ENCODE results near the gene IGSF1. TPM values are rescaled to one million over a fixed set of nuclear protein-coding genes. Genes with fewer than 3 reads are reported as not detected.

The IGSF1 gene
- total and polyA plus RNA-seq, 2 of the 4 experiments (the other 2 are of a cell fraction) = not detected

- H3K4me2 ChIP-seq (ENCODE audit: low read depth, low read length) = no peak overlapping the region
- no CpG with 5 or more reads among the region's 1 CpG for WGBS, 2 experiments (ENCODE audit: extremely low coverage in 2 of 2, insufficient read length in 1 of 2)
- POLR2A ChIA-PET (ENCODE audit: unreplicated experiment) = no interaction called here
These were observed 918 bp downstream of the IGSF1 start for GRCh38 chrX:131288188-131288587.

More at GRCh38 chrX:131288188-131288587, 918 bp downstream of the IGSF1 start:
- Histone ChIP-seq H2BK120ac (ENCODE audit: low read depth, low read length) (no peak overlapping the region), H2BK5ac (ENCODE audit: low read depth, low read length, poor library complexity, severe bottlenecking) (no peak overlapping the region), H3K4me1 (ENCODE audit: control insufficient read depth, insufficient read depth, low read length) (no peaks in the 10 kb centered on the region), H4K8ac (ENCODE audit: low read depth in 2 of 2, low read length in 2 of 2) (no peak overlapping the region), H2BK20ac (ENCODE audit: low read depth, low read length) (no peak overlapping the region), H3K9me3 (ENCODE audit: control insufficient read depth, insufficient read depth, low read length) (no peaks in the 10 kb centered on the region), H3K14ac (replicated peaks; ENCODE audit: low read depth, low read length) (no peak overlapping the region), H2BK15ac (ENCODE audit: low read depth, low read length) (no peak overlapping the region), H3K27ac (ENCODE audit: insufficient read depth, low read length) (no peak overlapping the region), H3K79me1 (ENCODE audit: low read depth in 1 of 2, low read length in 2 of 2) (no peaks in the 10 kb centered on the region), H2AFZ (replicated peaks; ENCODE audit: low read length, poor library complexity) (no peak overlapping the region), H3K27me3 (ENCODE audit: control insufficient read depth, insufficient read depth, low read length) (peaks cover 3% of the 10 kb centered on the region; the same call in 1 of the 2 replicates), H4K5ac (ENCODE audit: low read depth, low read length) (no peak overlapping the region), H2AK5ac (ENCODE audit: low read depth, low read length) (no peak overlapping the region), H3K9ac (ENCODE audit: low read depth, low read length) (no peak overlapping the region), H2AK9ac (replicated peaks; ENCODE audit: low read depth, low read length, poor library complexity) (no peak overlapping the region), H3K36me3 (ENCODE audit: control insufficient read depth, insufficient read depth, low read length) (no peaks in the 10 kb centered on the region), H4K20me1 (ENCODE audit: insufficient read depth, low read length) (no peaks in the 10 kb centered on the region), H3K23ac (ENCODE audit: low read depth, low read length) (no peak overlapping the region), H3K4me3 (ENCODE audit: insufficient read depth, low read depth, low read length) (no peak overlapping the region), H3K18ac (ENCODE audit: low read depth, low read length) (no peak overlapping the region), H3K4ac (ENCODE audit: low read depth, low read length) (no peak overlapping the region), H4K91ac (ENCODE audit: insufficient read depth, low read depth, low read length) (no peak overlapping the region), H3K56ac (ENCODE audit: extremely low read depth, insufficient read depth, low read length) (no peak overlapping the region), H3K9me1 (ENCODE audit: insufficient read depth, low read length) (no peaks in the 10 kb centered on the region)
- no TSS peak for BruUV-seq (replicated peaks)
- intact Hi-C loops (cut with micrococcal nuclease) (no loop called here), dilution Hi-C loops (cut with HindIII; ENCODE audit: low sequenced_read_pairs, unreplicated experiment) (no loop called here), in situ Hi-C loops (cut with MboI; ENCODE audit: low sequenced_read_pairs) (no loop called here)
- TF ChIP-seq RCOR1 (IDR thresholded peaks at IDR 0.05; ENCODE audit: insufficient replicate concordance, low read length) (no peak), MAFK (IDR thresholded peaks at IDR 0.05; ENCODE audit: low read depth, low read length) (no peak), CTCF (conservative IDR thresholded peaks at IDR 0.05; ENCODE audit: low read depth, low read length) (no peak), BHLHE40 (IDR thresholded peaks at IDR 0.05; ENCODE audit: low read depth, low read length) (no peak), RAD21 (IDR thresholded peaks at IDR 0.05; ENCODE audit: low read length) (no peak), MXI1 (IDR thresholded peaks at IDR 0.05; ENCODE audit: borderline replicate concordance, low read depth, low read length) (no peak), SMC3 (IDR thresholded peaks at IDR 0.05; ENCODE audit: low read depth, low read length) (no peak), ELK1 (IDR thresholded peaks at IDR 0.05; ENCODE audit: borderline replicate concordance, low read depth, low read length) (no peak), FOS (IDR thresholded peaks at IDR 0.05; ENCODE audit: low read depth, low read length) (no peak), RFX5 (IDR thresholded peaks at IDR 0.05; ENCODE audit: low read depth, low read length) (no peak), CEBPB (IDR thresholded peaks at IDR 0.05; ENCODE audit: low read depth, low read length) (no peak), NFE2L2 (IDR thresholded peaks at IDR 0.05; ENCODE audit: low read depth, low read length) (no peak), POLR2A (IDR thresholded peaks at IDR 0.05; ENCODE audit: low read depth, low read length) (no peak), MAZ (IDR thresholded peaks at IDR 0.05; ENCODE audit: borderline replicate concordance, low read depth, low read length) (no peak), CHD1 (IDR thresholded peaks at IDR 0.05; ENCODE audit: low read depth, low read length) (no peak)
- TF ChIP-seq, protein P1, sequence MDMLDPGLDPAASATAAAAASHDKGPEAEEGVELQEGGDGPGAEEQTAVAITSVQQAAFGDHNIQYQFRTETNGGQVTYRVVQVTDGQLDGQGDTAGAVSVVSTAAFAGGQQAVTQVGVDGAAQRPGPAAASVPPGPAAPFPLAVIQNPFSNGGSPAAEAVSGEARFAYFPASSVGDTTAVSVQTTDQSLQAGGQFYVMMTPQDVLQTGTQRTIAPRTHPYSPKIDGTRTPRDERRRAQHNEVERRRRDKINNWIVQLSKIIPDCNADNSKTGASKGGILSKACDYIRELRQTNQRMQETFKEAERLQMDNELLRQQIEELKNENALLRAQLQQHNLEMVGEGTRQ (IDR thresholded peaks at IDR 0.05; ENCODE audit: low read depth, low read length) = no peak
- CTCF ChIA-PET = no interaction called here
- ATAC-seq (ENCODE audit: low read depth) (no peak), DNase-seq (no peak)

Data from IMR-90 (cell line).